H1 (cell line): ENCODE results near the gene SPATA13. TPM values are rescaled to one million over a fixed set of nuclear protein-coding genes. Genes with fewer than 3 reads are reported as not detected.

Experiments
- CTCF ChIA-PET: fragments of 300-600 bp; sonication (Branson Sonifier 250); formaldehyde crosslinking; loops from one replicate; lab custom pipeline; 2021; ENCODE audit not compliant: partially characterized antibody; lab: Charles Lee
- POLR2A ChIA-PET: fragments of 300-600 bp; sonication (Branson Sonifier 250); formaldehyde crosslinking; loops from one replicate; lab custom pipeline; 2021; ENCODE audit warnings: inconsistent platforms; ENCODE audit not compliant: partially characterized antibody; lab: Charles Lee
- DNase-seq, 2 experiments: peaks; one replicate each; pipeline versions ENCODE4 v3.0.0 to v3.0.0-alpha.2; 2010 to 2022; ENCODE audit warnings: low spot score in 2 of 2, low read depth in 1 of 2, mixed read lengths in 1 of 2
- FAIRE-seq: peaks from 2 replicates; lab custom pipeline; 2011; peaks lifted over from hg19 to GRCh38; lab: Jason Lieb, UNC
- H2AFZ ChIP-seq: 2 replicates; pipeline ENCODE4 v1.8.1; 2012; ENCODE audit warnings: low read length, inconsistent platforms
- H2AK5ac ChIP-seq: 2 replicates; pipeline ENCODE4 v1.6.1; 2013; ENCODE audit warnings: low read depth, low read length
- H2BK120ac ChIP-seq: replicated peaks from 2 replicates; pipeline ENCODE3; 2013; ENCODE audit warnings: low read depth, low read length, inconsistent platforms
- H2BK12ac ChIP-seq: 2 replicates; pipeline ENCODE4 v1.6.1; 2013; ENCODE audit warnings: low read depth, low read length
- H2BK15ac ChIP-seq: 2 replicates; pipeline ENCODE4 v1.6.1; 2013; ENCODE audit warnings: low read length
- H2BK20ac ChIP-seq: 2 replicates; pipeline ENCODE4 v1.6.1; 2013; ENCODE audit warnings: low read length
- H2BK5ac ChIP-seq: 2 replicates; pipeline ENCODE4 v1.6.1; 2013; ENCODE audit warnings: low read depth, low read length
- H3K14ac ChIP-seq: 2 replicates; pipeline ENCODE4 v1.6.1; 2013; ENCODE audit warnings: inconsistent platforms; ENCODE audit not compliant: insufficient read length
- H3K18ac ChIP-seq: 2 replicates; pipeline ENCODE4 v1.6.1; 2013; ENCODE audit warnings: low read length; ENCODE audit errors: extremely low read depth
- H3K23ac ChIP-seq: 2 replicates; pipeline ENCODE4 v1.6.1; 2013; ENCODE audit warnings: inconsistent platforms; ENCODE audit not compliant: insufficient read length
- H3K23me2 ChIP-seq: 2 replicates; pipeline ENCODE4 v1.6.1; 2013; ENCODE audit warnings: low read depth, low read length
- H3K27ac ChIP-seq: 2 replicates; pipeline ENCODE4 v1.6.1; 2011; ENCODE audit warnings: low read depth, low read length, inconsistent platforms
- H3K27me3 ChIP-seq, 4 experiments: replicated peaks in 1 of 4; 1 replicate in 1 of 4; 2 replicates in 3 of 4; pipeline versions ENCODE4 v1.6.1 to v1.8.1; 2011 to 2013; ENCODE audit warnings: low read length in 3 of 4, mild to moderate bottlenecking in 3 of 4, inconsistent platforms in 2 of 4, mixed read lengths in 2 of 4, moderate library complexity in 1 of 4; ENCODE audit not compliant: control insufficient read depth in 3 of 4, insufficient read depth in 3 of 4; ENCODE audit errors: extremely low read depth in 1 of 4
- H3K36me3 ChIP-seq, 4 experiments: 2 replicates each; pipeline versions ENCODE4 v1.6.1 to v1.8.1; 2011 to 2013; ENCODE audit warnings: mild to moderate bottlenecking in 4 of 4, low read length in 3 of 4, moderate library complexity in 2 of 4, control low read depth in 1 of 4, inconsistent platforms in 1 of 4; ENCODE audit not compliant: insufficient read depth in 4 of 4, control insufficient read depth in 2 of 4
- H3K4ac ChIP-seq: replicated peaks from 2 replicates; pipeline ENCODE3; 2013; ENCODE audit warnings: low read length, low read depth, mixed read lengths, inconsistent platforms; ENCODE audit not compliant: insufficient read length
- H3K4me1 ChIP-seq, 4 experiments: replicated peaks in 1 of 4; 1 replicate in 1 of 4; 2 replicates in 3 of 4; pipeline versions ENCODE4 v1.6.1 to v1.8.1; 2011 to 2013; ENCODE audit warnings: low read length in 3 of 4, inconsistent platforms in 2 of 4, mixed read lengths in 1 of 4; ENCODE audit not compliant: insufficient read depth in 4 of 4, control insufficient read depth in 3 of 4
- H3K4me2 ChIP-seq, 2 experiments: 2 replicates each; pipeline versions ENCODE4 v1.6.1 to v1.8.1; 2011 to 2013; ENCODE audit warnings: low read depth in 2 of 2, low read length in 2 of 2, control low read depth in 1 of 2, inconsistent platforms in 1 of 2, mild to moderate bottlenecking in 1 of 2; ENCODE audit not compliant: insufficient read depth in 1 of 2
- H3K4me3 ChIP-seq, 4 experiments: fragments of 200-600, 300-600 bp in 1 of 4; sonication (generic), shearing (Covaris generic), sonication (Bioruptor Twin) in 1 of 4; 2 replicates each; pipeline versions ENCODE4 v1.5.1 to v1.8.1; 2011 to 2016; ENCODE audit warnings: low read length in 4 of 4, low read depth in 3 of 4, control low read depth in 2 of 4, inconsistent platforms in 2 of 4, mild to moderate bottlenecking in 2 of 4, mixed read lengths in 1 of 4, moderate library complexity in 1 of 4; ENCODE audit not compliant: insufficient read depth in 2 of 4; ENCODE audit errors: extremely low read depth in 1 of 4
- H3K56ac ChIP-seq: replicated peaks from 2 replicates; pipeline ENCODE3; 2013; ENCODE audit warnings: low read depth, mild to moderate bottlenecking, mixed read lengths, low read length, inconsistent platforms; ENCODE audit not compliant: insufficient read length
- H3K79me1 ChIP-seq: 2 replicates; pipeline ENCODE4 v1.6.1; 2013; ENCODE audit warnings: low read depth, low read length, control low read depth
- H3K79me2 ChIP-seq, 2 experiments: 2 replicates each; pipeline versions ENCODE4 v1.6.1 to v1.8.1; 2012 to 2013; ENCODE audit warnings: low read length in 2 of 2, mild to moderate bottlenecking in 2 of 2, inconsistent platforms in 1 of 2; ENCODE audit not compliant: insufficient read depth in 2 of 2, control insufficient read depth in 1 of 2
- H3K9ac ChIP-seq, 4 experiments: replicated peaks in 1 of 4; 1 replicate in 1 of 4; 2 replicates in 3 of 4; pipeline versions ENCODE4 v1.6.1 to v1.8.1; 2011 to 2013; ENCODE audit warnings: low read depth in 3 of 4, low read length in 3 of 4, control low read depth in 2 of 4, mild to moderate bottlenecking in 2 of 4, moderate library complexity in 2 of 4, inconsistent platforms in 1 of 4; ENCODE audit errors: extremely low read depth in 1 of 4
- H3K9me3 ChIP-seq, 2 experiments: 2 replicates each; pipeline versions ENCODE4 v1.6.1 to v1.8.1; 2012 to 2013; ENCODE audit warnings: mild to moderate bottlenecking in 2 of 2, moderate library complexity in 2 of 2, control low read depth in 1 of 2, inconsistent platforms in 1 of 2, low read depth in 1 of 2, low read length in 1 of 2, mixed read lengths in 1 of 2; ENCODE audit not compliant: insufficient read depth in 2 of 2
- H4K20me1 ChIP-seq, 2 experiments: replicated peaks in 1 of 2; 2 replicates each; pipeline versions ENCODE3 to v1.8.1; 2011 to 2013; ENCODE audit warnings: inconsistent platforms in 2 of 2, low read length in 2 of 2, mild to moderate bottlenecking in 1 of 2; ENCODE audit not compliant: insufficient read depth in 2 of 2, control insufficient read depth in 1 of 2
- H4K5ac ChIP-seq: 2 replicates; pipeline ENCODE4 v1.6.1; 2013; ENCODE audit warnings: low read length, low read depth, mixed read lengths, inconsistent platforms; ENCODE audit not compliant: insufficient read length
- H4K8ac ChIP-seq: 2 replicates; pipeline ENCODE4 v1.8.0; 2013; ENCODE audit warnings: mild to moderate bottlenecking, moderate library complexity, low read length, inconsistent platforms; ENCODE audit not compliant: insufficient read depth; ENCODE audit errors: extremely low read depth
- H4K91ac ChIP-seq: replicated peaks from 2 replicates; pipeline ENCODE3; 2013; ENCODE audit warnings: low read length, mixed read lengths, inconsistent platforms; ENCODE audit not compliant: insufficient read length
- ASH2L ChIP-seq: fragments of 200-600, 300-600 bp; sonication (generic); IDR thresholded peaks from one replicate; pipeline ENCODE4 v1.7.1; 2017; ENCODE audit warnings: low read length
- ATF3 ChIP-seq: IDR thresholded peaks from 2 replicates; pipeline ENCODE4 v1.6.1; 2011; ENCODE audit warnings: low read depth, mild to moderate bottlenecking, low read length; ENCODE audit not compliant: insufficient read depth
- BACH1 ChIP-seq: IDR thresholded peaks from 2 replicates; pipeline ENCODE4 v1.6.1; 2012; ENCODE audit warnings: low read length, improper control_type of control experiment
- BCL11A ChIP-seq, 2 experiments: IDR thresholded peaks; one replicate each; pipeline ENCODE4 v1.6.1; 2011; ENCODE audit warnings: low read depth in 2 of 2, low read length in 2 of 2, mild to moderate bottlenecking in 2 of 2
- BRCA1 ChIP-seq: IDR thresholded peaks from 2 replicates; pipeline ENCODE4 v1.6.1; 2012; ENCODE audit warnings: low read depth, low read length, improper control_type of control experiment
- E2F6 ChIP-seq: IDR thresholded peaks from 2 replicates; pipeline ENCODE4 v1.6.1; 2012; ENCODE audit warnings: inconsistent platforms
- HDAC6 ChIP-seq: IDR thresholded peaks from one replicate; pipeline ENCODE4 v1.7.1; 2012; ENCODE audit warnings: low read depth, mild to moderate bottlenecking, inconsistent platforms, low read length, moderate library complexity
- JUN ChIP-seq: IDR thresholded peaks from 2 replicates; pipeline ENCODE4 v1.6.1; 2011; ENCODE audit warnings: low read depth, mild to moderate bottlenecking, improper control_type of control experiment, low read length
- SP1 ChIP-seq: IDR thresholded peaks from 2 replicates; pipeline ENCODE4 v1.6.1; 2011; ENCODE audit warnings: low read depth, low read length
- SP4 ChIP-seq: IDR thresholded peaks from 2 replicates; pipeline ENCODE4 v1.6.1; 2012; ENCODE audit warnings: low read length, inconsistent platforms
- SUZ12 ChIP-seq: fragments of 200-600 bp; sonication (generic); IDR thresholded peaks from 2 replicates; pipeline ENCODE4 v1.6.1; 2012; ENCODE audit warnings: mild to moderate bottlenecking, inconsistent platforms, low read length, moderate library complexity, mixed read lengths
- TCF12 ChIP-seq: IDR thresholded peaks from 2 replicates; pipeline ENCODE4 v1.6.1; 2011; ENCODE audit warnings: low read depth, mild to moderate bottlenecking, low read length
- USF2 ChIP-seq: IDR thresholded peaks from 2 replicates; pipeline ENCODE4 v1.6.1; 2011; ENCODE audit warnings: low read length, improper control_type of control experiment
- WGBS, 2 experiments: shearing (Covaris generic) in 1 of 2; methylation state at CpG; one replicate each; pipeline versions ENCODE4 v1.1.6 to v1.1.7; 2013 to 2015; ENCODE audit warnings: low lambda C conversion rate in 2 of 2, mixed read lengths in 2 of 2, inconsistent platforms in 1 of 2, low coverage in 1 of 2, missing lambda C conversion rate in 1 of 2; ENCODE audit not compliant: insufficient replicate concordance in 2 of 2, insufficient coverage in 1 of 2, insufficient read length in 1 of 2; ENCODE audit errors: extremely low coverage in 1 of 2, missing lambda C conversion rate in 1 of 2; 5-methylcytosine and 5-hydroxymethylcytosine counted together
- polyA plus RNA-seq, 7 experiments: library from polyadenylated mRNA; depleted of rRNA in 3 of 7; stranded (reverse) in 5 of 7; unstranded in 2 of 7; fragments of >200 nt in 5 of 7; fragments of 200-250 nt in 2 of 7; gene quantifications; 1 replicate in 5 of 7; 2 replicates in 1 of 7; 4 replicates in 1 of 7; pipeline versions ENCODE4 v1.2.1 to v1.2.3, GENCODE V29; 2011 to 2013; ENCODE audit warnings: missing spikeins in 2 of 7, mixed read lengths in 2 of 7
- total RNA-seq: library from RNA; stranded (reverse); fragmentation: NEBNext Ultra II Directional; extraction: Animal tissue kit (Norgen Biotek cat#: 25700); gene quantifications from 2 replicates; pipeline ENCODE4 v1.2.1, GENCODE V29; 2021

The SPATA13 gene
- total and polyA plus RNA-seq, 2 of the 8 experiments (the other 6 are each of a cell fraction or from before 2014, with no cell fraction given) = 12.6 to 30.9 TPM

- Histone ChIP-seq H3K4ac (no peak overlapping the region), H4K5ac (no peak overlapping the region), H3K4me1 (peaks cover 0 to 6% (median 4%) of the 10 kb centered on the region in 4 experiments; a peak in 5 of 7 replicates), H3K4me2 (no peak overlapping the region), H3K4me3 (no peak overlapping the region), H3K23me2 (no peaks in the 10 kb centered on the region; the same call in 1 of the 2 replicates), H3K14ac (no peak overlapping the region), H3K79me1 (peaks cover 7% of the 10 kb centered on the region), H2AK5ac (no peak overlapping the region), H4K8ac (no peak overlapping the region), H3K79me2 (peaks cover 0 to 32% of the 10 kb centered on the region in 2 experiments; a peak in 2 of 4 replicates), H2AFZ (no peak overlapping the region), H3K18ac (no peak overlapping the region), H2BK120ac (no peak overlapping the region), H3K9ac (no peak overlapping the region; a peak in 1 of 7 replicates), H3K9me3 (no peaks in the 10 kb centered on the region), H3K27ac (no peak overlapping the region), H3K27me3 (no peaks in the 10 kb centered on the region), H2BK20ac (no peak overlapping the region), H4K20me1 (no peaks in the 10 kb centered on the region), H3K56ac (no peak overlapping the region), H3K23ac (no peak overlapping the region), H3K36me3 (no peaks in the 10 kb centered on the region), H2BK15ac (no peak overlapping the region), H2BK12ac (no peak overlapping the region), H2BK5ac (no peak overlapping the region), H4K91ac (no peak overlapping the region)
- POLR2A ChIA-PET = no interaction called here
- DNase-seq (no peak), FAIRE-seq (no peak)
- CTCF ChIA-PET = interaction anchor here (0.5 to 1.8 kb wide), 3 partner anchors 34 to 1959 kb away, joined by 3 to 5 read pairs (median 4); no protein-coding TSS in a partner anchor
- WGBS, 2 experiments = 88% methylated on average over 8 of the region's 8 CpGs; no CpG with 5 or more reads in 1 of the 2 experiments
- TF ChIP-seq E2F6 = no peak
- no peak for TF ChIP-seq JUN
- no peak for TF ChIP-seq SP4
- no peak for TF ChIP-seq BCL11A (IDR thresholded peaks at IDR 0.05; ENCODE audit: low read depth in 2 of 2, low read length in 2 of 2)
- TF ChIP-seq SP1 = no peak
- no peak for TF ChIP-seq ATF3
- TF ChIP-seq BACH1 = no peak
- no peak for TF ChIP-seq TCF12
- TF ChIP-seq USF2 = no peak
- TF ChIP-seq SUZ12 = no peak
- no peak for TF ChIP-seq BRCA1
- no peak for TF ChIP-seq ASH2L
- no peak for TF ChIP-seq HDAC6
Measured at GRCh38 chr13:24194447-24194846, 33.9 kb downstream of the SPATA13 start.
